ENCODE data around the gene CDH5. TPM values are rescaled to one million over a fixed set of nuclear protein-coding genes. Genes with fewer than 3 reads are reported as not detected.
"Not testable (repeated sequence)": the region's sequence is repeated elsewhere in the genome, so short reads cannot be mapped to it uniquely, and the experiment has no call there.

Gene CDH5
- total RNA-seq, 1 experiment from 2014 or later, result not detected

DNA sequence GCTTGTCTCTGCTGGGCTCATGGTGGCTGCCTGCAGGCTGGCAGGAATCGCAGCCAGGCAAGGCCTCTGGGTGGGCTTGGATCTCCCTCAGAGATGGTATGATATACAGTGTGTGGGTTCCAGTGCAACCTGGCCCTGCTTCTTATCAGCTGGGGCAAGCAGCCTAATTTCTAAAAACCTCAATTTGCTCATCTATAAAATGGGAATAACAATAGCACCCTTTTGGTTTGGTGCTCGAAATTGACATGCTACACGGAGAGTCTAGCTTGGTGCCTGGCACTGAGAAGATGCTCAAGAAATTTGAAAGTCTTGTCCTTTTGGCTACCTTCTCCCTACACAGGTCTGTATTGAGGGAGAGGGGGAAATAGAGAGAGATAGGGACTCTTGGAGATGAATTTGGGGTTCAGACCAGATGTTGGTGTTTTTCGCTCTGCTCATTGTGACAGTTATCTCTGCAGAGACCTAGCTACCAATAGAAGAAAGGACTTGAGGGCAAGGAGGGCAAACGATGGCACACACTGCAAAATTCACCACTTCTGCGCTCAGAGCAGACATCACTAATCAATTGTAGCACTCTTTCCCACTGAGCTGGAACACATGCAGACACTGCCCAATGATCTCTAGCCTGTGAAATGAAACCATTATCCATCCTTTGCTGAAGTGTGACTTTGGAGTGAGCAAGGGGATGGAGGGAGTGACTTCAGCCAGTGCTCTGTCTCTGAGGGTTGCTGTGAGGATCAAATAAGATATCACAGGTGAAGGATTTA, 76.2 kb downstream of the CDH5 start:
- Histone ChIP-seq H3K9me3 (replicated peaks) (no peaks in the 10 kb centered on the region), H3K27ac (no peak overlapping the region), H3K36me3 (no peaks in the 10 kb centered on the region), H3K4me3 (no peak overlapping the region), H3K4me1 (replicated peaks) (no peaks in the 10 kb centered on the region), H3K27me3 (replicated peaks) (no peaks in the 10 kb centered on the region; the same call in 1 of the 2 replicates)
- DNase-seq (ENCODE audit: low read depth in 1 of 2, low spot score in 2 of 2), result no peak

DNA sequence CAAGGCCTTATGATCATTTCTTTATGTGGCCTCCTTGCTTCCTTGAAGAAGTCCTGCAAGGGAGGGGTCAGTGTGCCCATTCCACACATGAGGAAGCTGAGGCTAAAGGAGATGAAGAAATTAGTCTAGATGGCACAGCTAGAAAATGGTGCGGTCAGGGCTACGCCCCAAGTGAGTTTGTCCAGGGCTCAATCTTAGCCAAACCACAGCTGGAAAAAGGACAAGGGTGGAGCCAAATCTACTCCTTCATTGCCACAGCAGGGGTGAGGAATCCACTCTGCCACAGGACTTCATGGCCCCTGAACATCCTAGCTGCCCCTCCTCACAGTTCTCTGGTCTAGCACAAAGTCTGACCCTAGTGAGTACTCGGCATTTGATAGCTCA, 76.8 kb downstream of the CDH5 start:
- no peak overlapping the region for H3K27ac ChIP-seq
- no peaks in the 10 kb centered on the region for H3K4me1 ChIP-seq (replicated peaks)
- H3K27me3 ChIP-seq (replicated peaks), result no peaks in the 10 kb centered on the region; the same call in 1 of the 2 replicates
- DNase-seq (ENCODE audit: low read depth in 1 of 2, low spot score in 2 of 2), result no peak
- H3K36me3 ChIP-seq, result no peaks in the 10 kb centered on the region
- H3K4me3 ChIP-seq, result no peak overlapping the region
- H3K9me3 ChIP-seq (replicated peaks), result no peaks in the 10 kb centered on the region

DNA sequence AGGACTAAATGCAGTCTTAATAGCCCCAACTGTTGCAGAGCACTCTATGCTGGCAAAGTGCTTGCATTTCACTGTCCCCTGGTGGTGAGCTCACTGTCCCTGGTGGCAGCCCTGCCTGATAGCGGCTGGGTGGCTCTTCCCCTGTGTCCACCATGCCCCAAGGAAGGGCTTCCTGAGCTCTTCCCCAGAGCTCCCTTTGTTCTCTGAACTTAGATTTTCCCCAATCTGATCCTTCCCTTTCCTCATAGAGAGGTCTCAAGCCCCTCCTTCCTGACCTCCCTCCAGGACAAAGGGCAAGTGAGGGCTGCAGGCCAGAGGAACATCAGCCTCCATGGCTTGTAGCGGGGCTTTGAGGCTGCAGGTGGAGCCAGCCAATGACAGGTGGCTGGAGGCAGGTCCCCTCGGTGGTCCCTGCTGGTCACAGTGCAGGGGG, 77.6 kb downstream of the CDH5 start:
- Histone ChIP-seq H3K27me3 (replicated peaks) (no peaks in the 10 kb centered on the region; the same call in none of the 2 replicates), H3K9me3 (replicated peaks) (no peaks in the 10 kb centered on the region), H3K4me1 (replicated peaks) (no peaks in the 10 kb centered on the region), H3K27ac (no peak overlapping the region), H3K4me3 (no peak overlapping the region), H3K36me3 (no peaks in the 10 kb centered on the region)
- DNase-seq (ENCODE audit: low read depth in 1 of 2, low spot score in 2 of 2), result no peak

DNA sequence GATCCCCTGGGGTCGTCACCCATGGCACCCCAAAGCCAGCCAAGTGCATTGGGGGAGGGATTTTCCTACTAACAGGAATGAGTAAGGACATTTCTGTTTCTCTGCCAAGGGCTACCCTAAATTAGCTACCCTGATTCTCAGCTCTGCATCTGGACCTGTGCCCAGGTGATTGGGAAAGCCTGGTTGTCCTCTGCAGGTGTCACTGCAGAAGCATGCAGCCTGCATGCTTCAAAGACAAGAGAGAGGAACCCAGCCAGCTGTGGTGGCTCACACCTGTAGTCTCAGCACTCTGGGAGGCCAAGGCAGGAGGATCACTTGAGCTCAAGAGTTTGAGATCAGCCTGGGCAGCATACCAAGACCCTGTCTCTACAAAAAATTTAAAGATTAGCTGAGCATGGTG, 80.2 kb downstream of the CDH5 start:
- DNase-seq (ENCODE audit: low read depth in 1 of 2, low spot score in 2 of 2), result no peak
- no peaks in the 10 kb centered on the region for H3K36me3 ChIP-seq
- no peaks in the 10 kb centered on the region for H3K4me1 ChIP-seq (replicated peaks)
- no peaks in the 10 kb centered on the region; the same call in none of the 2 replicates for H3K27me3 ChIP-seq (replicated peaks)
- no peak overlapping the region for H3K4me3 ChIP-seq
- H3K9me3 ChIP-seq (replicated peaks), result no peaks in the 10 kb centered on the region
- H3K27ac ChIP-seq, result no peak overlapping the region

DNA sequence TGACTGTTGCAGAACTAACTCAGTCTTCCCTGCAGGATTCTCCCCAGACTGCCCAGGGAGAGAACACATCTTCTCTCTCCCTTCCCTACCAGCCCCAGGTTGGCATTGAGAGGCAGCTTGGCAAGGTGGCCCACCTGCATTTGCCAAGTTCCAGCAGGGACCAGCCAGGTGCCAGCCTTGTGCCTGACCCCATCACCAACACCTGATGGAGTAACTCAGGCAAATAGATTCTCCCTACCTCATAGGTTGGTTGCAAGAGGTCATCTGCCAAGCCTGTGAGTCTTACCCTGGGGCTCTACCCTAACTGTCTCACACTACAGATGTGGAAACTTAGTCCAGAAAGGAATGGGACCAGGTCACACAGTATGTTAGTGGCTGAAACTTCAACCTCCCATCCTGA, 81.0 kb downstream of the CDH5 start:
- H3K9me3 ChIP-seq (replicated peaks), result no peaks in the 10 kb centered on the region
- H3K4me1 ChIP-seq (replicated peaks), result no peaks in the 10 kb centered on the region
- H3K4me3 ChIP-seq, result no peak overlapping the region
- no peak for DNase-seq (ENCODE audit: low read depth in 1 of 2, low spot score in 2 of 2)
- H3K27ac ChIP-seq, result no peak overlapping the region
- no peaks in the 10 kb centered on the region for H3K36me3 ChIP-seq
- no peaks in the 10 kb centered on the region; the same call in none of the 2 replicates for H3K27me3 ChIP-seq (replicated peaks)

DNA sequence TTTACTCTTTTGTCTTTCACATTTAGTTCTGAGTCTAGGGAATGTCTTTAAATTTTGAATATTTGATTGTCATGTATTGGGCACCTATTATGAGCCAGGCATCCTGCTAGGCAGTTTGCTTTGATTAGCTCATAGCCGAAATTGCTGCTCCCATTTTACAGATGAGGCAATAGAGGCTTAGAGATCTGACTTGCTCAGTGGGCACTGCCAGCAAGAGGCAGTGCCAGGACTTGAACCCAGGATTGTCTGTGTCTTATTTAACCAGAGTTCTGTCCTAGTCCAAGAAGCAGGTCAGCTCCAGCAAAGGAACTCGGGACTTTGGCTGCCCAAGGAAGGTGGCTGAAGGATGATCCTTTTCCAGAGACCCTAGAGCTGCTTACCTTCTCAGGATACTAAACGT, 85.1 kb downstream of the CDH5 start:
- Histone ChIP-seq H3K9me3 (replicated peaks) (no peaks in the 10 kb centered on the region), H3K4me3 (no peak overlapping the region), H3K4me1 (replicated peaks) (no peaks in the 10 kb centered on the region), H3K27ac (no peak overlapping the region), H3K27me3 (replicated peaks) (no peaks in the 10 kb centered on the region; the same call in 1 of the 2 replicates), H3K36me3 (no peaks in the 10 kb centered on the region)
- DNase-seq (ENCODE audit: low read depth in 1 of 2, low spot score in 2 of 2), result no peak

DNA sequence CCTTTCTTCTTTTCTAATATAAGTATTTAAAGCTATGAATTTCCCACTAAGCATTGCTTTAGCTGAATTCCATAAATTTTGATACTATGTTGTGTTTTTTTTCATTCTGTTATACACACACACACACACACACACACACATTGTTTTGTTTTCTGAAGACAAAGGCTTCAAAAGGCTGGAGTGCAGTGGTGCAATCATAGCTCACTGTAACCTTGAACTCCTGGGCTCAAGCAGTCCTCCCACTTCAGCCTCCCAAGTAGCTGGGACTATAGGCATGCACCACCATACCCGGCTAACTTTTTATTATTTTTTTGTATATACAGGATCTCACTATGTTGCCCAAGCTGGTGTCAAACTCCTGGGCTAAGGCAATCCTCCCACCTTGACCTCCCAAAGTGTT, 86.7 kb downstream of the CDH5 start:
- not testable (repeated sequence) for H3K9me3 ChIP-seq (replicated peaks); H3K4me3 ChIP-seq; H3K27ac ChIP-seq; H3K27me3 ChIP-seq (replicated peaks); DNase-seq (ENCODE audit: low read depth in 1 of 2, low spot score in 2 of 2); H3K36me3 ChIP-seq
- H3K4me1 ChIP-seq (replicated peaks), result peaks cover 14% of the 10 kb centered on the region

Other genes with a start within 250 kb of the CDH5 start
- not detected in 2 replicates for gene BEAN1, start 60.6 kb downstream of the CDH5 start, total RNA-seq (2014; rRNA removed; shearing (Covaris generic))
- 26.2 and 28.9 TPM in 2 replicates for gene TK2, start 183.4 kb downstream of the CDH5 start, total RNA-seq (2014; rRNA removed; shearing (Covaris generic))
- gene CKLF, start 185.9 kb downstream of the CDH5 start, total RNA-seq (2014; rRNA removed; shearing (Covaris generic)), result 124 and 134 TPM in 2 replicates
- gene CMTM1, start 199.7 kb downstream of the CDH5 start, total RNA-seq (2014; rRNA removed; shearing (Covaris generic)), result 3.5 and 5.4 TPM in 2 replicates
- gene CMTM2, start 212.8 kb downstream of the CDH5 start, total RNA-seq (2014; rRNA removed; shearing (Covaris generic)), result 1.6 TPM in 1 of 2 replicates, not detected in the other
- 13.6 and 18.9 TPM in 2 replicates for gene CMTM3, start 238.0 kb downstream of the CDH5 start, total RNA-seq (2014; rRNA removed; shearing (Covaris generic))

All from SJSA1 (cell line).